Right cardiac atrium (tissue), 5 donors: ENCODE measurements around the gene PTPRG. TPM values are rescaled to one million over a fixed set of nuclear protein-coding genes. Genes with fewer than 3 reads are reported as not detected.

Source experiments
- ATAC-seq, 2 donors: fragments of 200-7000 bp; cut with Tn5 transposase; one replicate each; pipeline versions ENCODE4 v1.8.0 to v1.9.1; 2020; ENCODE audit warnings: moderate library complexity in 2 of 2, mild to moderate bottlenecking in 1 of 2
- DNase-seq, 3 donors: peaks; one replicate each; pipeline ENCODE4 v3.0.0-alpha.2; 2020
- H3K27ac ChIP-seq: one replicate; pipeline ENCODE4 v1.5.1; 2013; ENCODE audit warnings: mild to moderate bottlenecking, low read length, control low read depth, moderate library complexity
- H3K27me3 ChIP-seq: one replicate; pipeline ENCODE4 v1.6.1; 2013; ENCODE audit not compliant: control insufficient read depth, insufficient read depth
- H3K4me1 ChIP-seq: one replicate; pipeline ENCODE4 v1.6.1; 2013; ENCODE audit warnings: low read length; ENCODE audit not compliant: control insufficient read depth, insufficient read depth
- H3K4me3 ChIP-seq: one replicate; pipeline ENCODE4 v1.5.1; 2013; ENCODE audit warnings: low read length, control low read depth
- H3K9me3 ChIP-seq: one replicate; pipeline ENCODE4 v1.6.1; 2013; ENCODE audit warnings: low read length; ENCODE audit not compliant: control insufficient read depth
- WGBS: extraction: QIAGEN DNeasy Blood & Tissue Kit; methylation state at CpG from one replicate; pipeline ENCODE4 v1.1.7; 2013; 5-methylcytosine and 5-hydroxymethylcytosine counted together
- intact Hi-C, 4 donors: fragments of 100-400 bp; cut with DNase I; formaldehyde crosslinking; loops; one replicate each; pipeline versions ENCODE4 v1.11.0 to v1.14.0; 2022 to 2023
- polyA plus RNA-seq: library from polyadenylated mRNA; stranded (reverse); fragments of 200-250 nt; gene quantifications from one replicate; pipeline ENCODE4 v1.2.3, GENCODE V29; 2013
- total RNA-seq, 4 donors: library from RNA; stranded (reverse); fragmentation: NEBNext Ultra II Directional; extraction: Animal tissue kit (Norgen Biotek cat#: 25700); gene quantifications; one replicate each; pipeline ENCODE4 v1.2.1, GENCODE V29; 2021
- donor health status: healthy with polysubstance abuse.
- donor health status: DM: no; HTN: yes; CAD: no.
- donor health status: DM: no; HTN: no; CAD: no.
- donor health status: DM: no; HTN: yes; CAD: no; lungs with severe emphysema.
- donor health status: DM: yes; HTN: yes; CAD: no.

Gene PTPRG
- total and polyA plus RNA-seq, 5 donors = 8.6 to 50.7 (median 32.3) TPM

DNA sequence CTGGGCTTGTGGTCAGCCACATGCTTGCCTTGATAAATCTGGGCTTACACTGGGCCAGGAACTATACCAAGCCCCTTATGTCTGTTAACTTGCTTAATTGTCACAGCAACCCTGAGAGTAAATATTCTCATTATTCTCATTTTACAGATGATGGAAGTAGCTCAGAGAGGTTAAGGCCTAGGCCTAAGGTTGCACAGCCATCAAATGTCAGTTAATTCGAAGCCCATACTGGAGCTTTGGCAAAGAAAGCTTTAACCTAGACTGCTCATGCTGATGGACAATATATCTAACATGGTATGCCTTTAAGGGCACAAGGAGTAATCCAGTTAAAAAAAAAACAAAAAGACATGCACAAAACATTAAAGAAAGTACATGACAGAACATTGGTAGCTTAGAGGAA lies 591.9 kb downstream of the PTPRG start:
- Histone ChIP-seq H3K27ac (peak overlapping the region; percentile 36), H3K9me3 (no peaks in the 10 kb centered on the region), H3K27me3 (no peaks in the 10 kb centered on the region), H3K4me3 (no peak overlapping the region), H3K4me1 (peaks cover 8% of the 10 kb centered on the region)
- WGBS = 93% methylated on average over 1 of the region's 1 CpG
- DNase-seq (no peak), ATAC-seq (no peak)
- intact Hi-C loops = no loop called here

DNA sequence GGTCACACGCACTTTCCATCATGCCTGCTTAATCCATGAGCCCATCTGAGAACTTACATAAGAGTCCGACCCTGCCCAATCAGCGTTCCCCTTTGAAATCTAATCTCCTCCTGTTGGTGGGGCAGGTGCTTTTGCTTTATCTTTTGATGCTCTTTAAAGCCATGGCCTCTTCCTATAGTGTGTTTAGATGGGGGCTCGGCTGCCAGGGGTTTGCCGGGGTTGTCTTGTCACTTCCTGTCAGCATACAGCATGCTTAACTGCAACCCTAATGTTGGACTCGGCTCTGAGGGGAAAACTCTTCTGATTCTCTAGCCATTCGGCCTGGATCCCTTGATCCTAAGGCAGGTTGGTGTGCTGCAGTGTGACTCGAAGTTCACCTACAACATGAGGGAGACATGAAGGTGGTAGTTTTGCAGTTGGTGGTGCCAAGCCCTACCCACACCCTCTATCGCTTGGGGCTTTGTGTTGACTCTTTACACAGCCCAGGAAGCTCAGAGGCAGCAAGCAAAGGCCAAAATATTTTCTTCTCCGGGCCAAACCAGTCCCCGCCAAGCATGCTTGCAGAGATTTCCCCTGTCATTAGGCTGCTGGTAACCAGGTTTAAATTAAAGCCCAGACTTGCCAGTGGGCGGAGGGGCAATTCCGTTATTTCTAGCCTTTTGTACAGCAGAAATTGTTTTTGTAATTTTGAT lies 593.2 kb downstream of the PTPRG start:
- DNase-seq = peak in 1 of 3 donors; percentile 53
- Histone ChIP-seq H3K9me3 (no peaks in the 10 kb centered on the region), H3K4me1 (peaks cover 11% of the 10 kb centered on the region), H3K27ac (peak overlapping the region; percentile 72), H3K27me3 (no peaks in the 10 kb centered on the region), H3K4me3 (no peak overlapping the region)
- intact Hi-C loops = no loop called here
- WGBS = 57% methylated on average over 13 of the region's 13 CpGs
- ATAC-seq = peak in 1 of 2 donors; percentile 27

DNA sequence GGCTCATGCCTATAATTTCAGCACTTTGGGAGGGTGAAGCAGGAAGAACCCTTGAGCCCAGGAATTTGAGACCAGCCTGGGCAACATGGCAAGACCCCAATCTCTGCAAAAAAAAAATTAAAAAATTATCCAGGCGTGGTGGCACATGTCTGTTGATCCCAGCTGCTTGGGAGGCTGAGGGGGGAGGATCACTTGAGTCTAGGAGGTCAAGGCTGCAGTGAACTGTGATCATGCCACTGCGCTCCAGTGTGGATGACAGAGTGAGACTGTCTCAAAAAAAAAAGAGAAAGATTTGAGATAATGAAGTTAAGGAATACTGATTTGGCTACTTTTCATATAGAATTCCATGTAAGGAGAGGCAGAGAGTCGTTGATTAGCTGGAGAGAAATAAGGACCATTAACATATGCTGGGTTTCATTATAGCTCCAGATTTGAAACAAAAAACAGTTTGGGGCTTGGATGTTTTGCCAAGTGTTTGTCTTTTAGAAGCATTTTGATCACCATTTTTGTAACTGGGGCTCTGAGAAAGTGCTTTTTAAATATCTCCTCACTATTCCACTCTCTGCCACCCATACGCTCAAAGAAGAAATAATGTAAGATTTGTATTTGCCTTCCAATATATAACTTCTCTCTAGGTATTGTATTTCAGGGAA lies 597.8 kb downstream of the PTPRG start:
- Histone ChIP-seq H3K4me1 (peaks cover 19% of the 10 kb centered on the region), H3K27ac (peak overlapping the region; percentile 80), H3K27me3 (no peaks in the 10 kb centered on the region), H3K4me3 (no peak overlapping the region), H3K9me3 (no peaks in the 10 kb centered on the region)
- ATAC-seq = no peak
- intact Hi-C loops = no loop called here
- WGBS = 47% methylated on average over 4 of the region's 4 CpGs
- DNase-seq = no peak

DNA sequence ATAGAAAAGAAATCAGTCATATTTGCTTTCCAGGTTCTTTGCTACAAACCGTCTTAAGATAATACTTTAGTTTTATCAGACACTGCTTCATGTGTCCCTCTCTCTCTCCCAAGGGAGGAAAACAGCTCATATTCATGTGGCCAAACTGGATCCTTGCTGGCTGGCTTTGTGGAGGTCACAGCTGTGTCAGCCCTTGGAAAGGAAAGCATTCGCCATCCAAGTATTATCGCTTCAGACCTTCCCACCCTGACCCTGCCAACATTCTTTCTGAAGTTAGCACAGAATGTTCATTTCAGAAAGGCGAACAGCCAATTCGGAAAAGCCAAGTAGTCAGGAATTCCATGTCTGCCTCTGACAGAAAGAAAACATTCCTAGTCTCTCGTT lies 598.3 kb downstream of the PTPRG start:
- WGBS = 13% methylated on average over 6 of the region's 6 CpGs
- Histone ChIP-seq H3K27me3 (no peaks in the 10 kb centered on the region), H3K4me1 (peaks cover 17% of the 10 kb centered on the region), H3K4me3 (no peak overlapping the region), H3K9me3 (no peaks in the 10 kb centered on the region), H3K27ac (peak overlapping the region; percentile 93)
- DNase-seq = peak; percentile 85 to 91 (median 86)
- intact Hi-C loops = loop anchor here in 1 of 4 donors (10.0 kb wide), 1 partner anchor 65 kb away; no protein-coding TSS in a partner anchor
- peak; percentile 97 for ATAC-seq

DNA sequence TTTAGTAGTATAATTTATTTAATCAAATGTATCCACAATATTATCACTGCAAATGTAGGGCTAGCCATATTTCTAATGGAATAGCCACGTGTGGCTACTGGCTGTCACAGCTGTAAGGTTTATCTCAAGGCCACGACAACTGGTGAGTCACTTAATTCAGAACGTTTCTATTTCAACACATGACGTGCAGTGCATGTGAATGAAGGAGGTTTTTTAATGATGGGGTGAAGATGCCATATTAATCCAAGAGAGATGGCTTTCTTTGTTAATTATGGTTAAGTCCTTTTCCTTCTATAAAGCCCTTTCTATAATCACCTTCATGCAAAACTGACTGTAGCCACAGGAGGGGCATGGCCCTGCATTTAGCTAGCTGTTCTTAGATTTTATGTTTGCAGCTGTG lies 600.0 kb downstream of the PTPRG start:
- Histone ChIP-seq H3K4me3 (no peak overlapping the region), H3K27me3 (no peaks in the 10 kb centered on the region), H3K9me3 (no peaks in the 10 kb centered on the region), H3K4me1 (peaks cover 16% of the 10 kb centered on the region), H3K27ac (peak overlapping the region; percentile 70)
- 25% methylated on average over 4 of the region's 4 CpGs for WGBS
- ATAC-seq (peak; percentile 50 to 56), DNase-seq (no peak)
- intact Hi-C loops = loop anchor here in 1 of 4 donors (10.0 kb wide), 1 partner anchor 67 kb away; no protein-coding TSS in a partner anchor

DNA sequence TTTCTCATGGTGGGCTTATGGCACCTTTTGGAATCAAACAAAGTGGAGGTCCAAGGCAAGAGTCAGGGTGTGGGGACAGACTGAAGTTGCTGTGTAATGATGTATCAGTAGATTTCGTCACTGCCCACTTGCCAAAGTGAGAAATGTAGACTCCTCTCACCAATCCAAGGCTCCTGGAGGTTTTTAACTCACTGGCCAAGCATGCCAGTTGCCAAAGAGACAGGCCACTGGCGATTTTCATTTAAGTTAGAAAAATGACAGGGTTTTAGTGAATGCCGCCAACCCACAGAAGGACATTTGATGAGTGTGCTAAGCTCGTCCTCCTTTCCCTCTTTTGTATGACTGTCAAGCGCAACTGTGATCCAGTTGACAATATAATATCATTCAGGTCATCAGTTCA lies 602.8 kb downstream of the PTPRG start:
- intact Hi-C loops = loop anchor here in 1 of 4 donors (10.0 kb wide), 1 partner anchor 69 kb away; no protein-coding TSS in a partner anchor
- ATAC-seq (no peak), DNase-seq (no peak)
- WGBS = 90% methylated on average over 5 of the region's 5 CpGs
- Histone ChIP-seq H3K27ac (no peak overlapping the region), H3K4me3 (no peak overlapping the region), H3K9me3 (no peaks in the 10 kb centered on the region), H3K4me1 (peaks cover 10% of the 10 kb centered on the region), H3K27me3 (no peaks in the 10 kb centered on the region)

DNA sequence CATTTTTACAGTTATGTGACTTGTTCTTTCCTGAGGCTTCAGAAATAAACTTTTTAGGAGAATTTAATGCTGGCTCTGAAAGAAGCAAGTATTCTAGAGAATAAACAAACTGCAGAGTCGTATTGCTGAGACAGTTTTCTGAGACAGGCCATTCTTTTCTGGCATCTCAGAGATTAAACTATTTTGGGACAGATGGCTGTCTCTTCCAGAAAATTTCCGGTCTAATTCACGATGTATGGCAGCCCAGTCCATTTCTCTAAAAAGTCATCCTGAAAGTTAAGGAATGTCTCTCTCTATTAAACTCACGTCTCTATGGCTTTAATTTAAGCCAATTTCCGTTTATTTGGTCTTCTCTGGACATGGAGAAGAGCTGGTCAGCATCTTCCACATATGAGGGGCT lies 603.4 kb downstream of the PTPRG start:
- Histone ChIP-seq H3K4me1 (peaks cover 12% of the 10 kb centered on the region), H3K4me3 (no peak overlapping the region), H3K9me3 (no peaks in the 10 kb centered on the region), H3K27ac (no peak overlapping the region), H3K27me3 (no peaks in the 10 kb centered on the region)
- DNase-seq (no peak), ATAC-seq (no peak)
- intact Hi-C loops = loop anchor here in 1 of 4 donors (10.0 kb wide), 1 partner anchor 70 kb away; no protein-coding TSS in a partner anchor
- WGBS = 55% methylated on average over 5 of the region's 5 CpGs

DNA sequence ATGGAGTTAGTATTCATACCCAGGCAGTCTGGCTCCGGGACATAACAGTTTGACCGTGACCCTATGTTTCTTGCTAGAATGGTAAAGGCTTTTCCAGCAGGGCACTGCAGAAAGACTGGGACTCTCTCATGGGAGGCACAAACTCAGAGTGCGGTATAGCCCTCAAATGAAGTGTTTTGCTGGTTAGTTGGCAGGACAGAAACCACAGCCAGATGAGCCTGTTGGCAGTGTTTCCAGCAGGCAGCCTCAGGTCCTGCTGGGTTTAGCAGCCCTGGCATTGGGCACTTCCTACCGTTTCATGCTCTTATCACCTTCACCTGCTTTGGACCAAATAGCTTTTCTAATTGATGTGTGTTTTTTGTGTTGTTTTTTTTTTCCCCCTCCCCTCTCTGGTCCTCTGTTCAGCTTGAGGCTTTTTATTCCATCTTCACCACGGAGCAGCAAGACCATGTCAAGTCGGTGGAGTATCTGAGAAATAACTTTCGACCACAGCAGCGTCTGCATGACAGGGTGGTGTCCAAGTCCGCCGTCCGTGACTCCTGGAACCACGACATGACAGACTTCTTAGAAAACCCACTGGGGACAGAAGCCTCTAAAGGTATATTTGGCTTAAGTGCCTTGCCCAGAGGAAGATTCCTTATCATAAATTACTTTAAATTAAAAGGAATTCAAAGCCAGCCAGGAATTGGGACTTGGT lies 606.3 kb downstream of the PTPRG start:
- peaks cover 6% of the 10 kb centered on the region for H3K4me1 ChIP-seq
- no peak overlapping the region for H3K27ac ChIP-seq
- no peak for DNase-seq
- no peak overlapping the region for H3K4me3 ChIP-seq
- no peaks in the 10 kb centered on the region for H3K27me3 ChIP-seq
- ATAC-seq = no peak
- WGBS = 78% methylated on average over 12 of the region's 12 CpGs
- intact Hi-C loops = loop anchor here in 1 of 4 donors (10.0 kb wide), 1 partner anchor 73 kb away; no protein-coding TSS in a partner anchor
- H3K9me3 ChIP-seq = no peaks in the 10 kb centered on the region

DNA sequence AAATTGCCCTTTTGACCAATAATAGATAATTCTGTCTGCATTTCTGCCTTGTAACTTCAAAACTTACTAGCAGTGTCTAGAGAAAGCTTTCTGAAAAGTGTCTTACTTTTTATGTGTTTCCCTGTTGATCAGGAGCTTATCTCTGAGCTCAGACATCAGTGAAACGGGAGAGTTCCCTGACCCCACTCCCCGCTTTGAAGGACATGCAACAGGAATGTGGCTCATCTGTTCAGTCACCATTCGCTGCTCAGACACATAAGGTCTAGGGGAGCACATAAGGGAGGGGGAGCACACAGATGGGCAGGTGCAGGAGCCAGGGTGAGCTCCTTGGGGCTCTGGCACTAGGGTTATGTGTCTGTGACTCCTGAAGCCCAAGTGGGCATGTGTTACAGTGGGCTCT lies 607.0 kb downstream of the PTPRG start:
- intact Hi-C loops = loop anchor here in 1 of 4 donors (10.0 kb wide), 1 partner anchor 74 kb away; no protein-coding TSS in a partner anchor
- Histone ChIP-seq H3K27ac (no peak overlapping the region), H3K9me3 (no peaks in the 10 kb centered on the region), H3K4me1 (peaks cover 6% of the 10 kb centered on the region), H3K27me3 (no peaks in the 10 kb centered on the region), H3K4me3 (no peak overlapping the region)
- peak in 1 of 2 donors; percentile 30 for ATAC-seq
- 83% methylated on average over 3 of the region's 3 CpGs for WGBS
- DNase-seq = no peak

DNA sequence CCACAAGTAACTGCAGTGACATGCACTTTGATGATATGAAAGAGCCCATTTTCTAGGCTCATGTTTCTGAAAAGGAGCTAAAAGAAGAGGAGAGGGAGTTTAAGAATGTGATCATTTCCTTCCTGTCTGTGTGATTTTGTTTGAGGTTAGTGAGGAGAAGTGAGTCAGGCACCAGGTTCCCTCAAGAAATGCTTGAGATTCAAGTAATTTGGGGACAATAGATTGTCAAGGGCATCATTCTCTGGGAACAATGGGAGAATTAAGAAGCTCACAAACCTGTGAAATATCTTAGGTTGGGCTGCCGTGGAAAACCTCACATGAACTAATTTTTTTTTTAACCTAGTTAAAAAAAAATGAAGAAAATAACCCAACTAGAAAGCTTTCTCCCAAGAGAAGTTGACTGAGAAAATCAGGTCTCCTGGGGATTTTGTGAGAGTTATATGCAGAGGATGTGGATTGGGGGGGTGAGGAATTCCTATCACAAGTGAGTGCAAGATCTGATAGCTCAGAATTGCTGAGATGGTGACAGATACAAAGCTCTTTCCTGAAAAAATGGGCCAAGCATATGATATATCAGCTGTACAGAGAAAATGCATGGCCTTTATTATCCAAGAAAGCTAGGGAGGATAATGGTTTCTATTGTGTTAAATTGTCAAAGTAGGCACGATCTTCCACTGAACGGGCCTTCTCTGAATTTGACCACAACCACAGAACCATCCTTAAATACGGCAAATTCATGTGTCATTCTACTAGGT lies 608.7 kb downstream of the PTPRG start:
- Histone ChIP-seq H3K27me3 (no peaks in the 10 kb centered on the region), H3K4me3 (no peak overlapping the region), H3K9me3 (no peaks in the 10 kb centered on the region), H3K27ac (no peak overlapping the region), H3K4me1 (peaks cover 6% of the 10 kb centered on the region)
- WGBS = 71% methylated on average over 4 of the region's 4 CpGs
- no peak for ATAC-seq
- intact Hi-C loops = loop anchor here in 1 of 4 donors (10.0 kb wide), 1 partner anchor 75 kb away; no protein-coding TSS in a partner anchor
- no peak for DNase-seq
